GM21423 (cell line): ENCODE measurements around the gene LGALSL.

Source experiments
- ATAC-seq: cut with Tn5 transposase; IDR thresholded peaks from one replicate; pipeline ENCODE4 v1.9.1; 2021; ENCODE audit warnings: mild to moderate bottlenecking, moderate library complexity; ENCODE audit not compliant: unreplicated experiment

The LGALSL gene

GRCh38 chr2:64492272-64492671, 38.3 kb downstream of the LGALSL start:
- no peak for ATAC-seq

GRCh38 chr2:64492821-64493220, 38.9 kb downstream of the LGALSL start:
- no peak for ATAC-seq

GRCh38 chr2:64493788-64494187, 39.8 kb downstream of the LGALSL start:
- ATAC-seq: no peak

- no peak for ATAC-seq
These were observed 44.5 kb downstream of the LGALSL start for GRCh38 chr2:64498438-64498837.

- ATAC-seq: no peak
These were observed 46.6 kb downstream of the LGALSL start for GRCh38 chr2:64500549-64500948.

GRCh38 chr2:64501946-64502345, 48.0 kb downstream of the LGALSL start:
- ATAC-seq: no peak

GRCh38 chr2:64502860-64503259, 48.9 kb downstream of the LGALSL start:
- ATAC-seq: no peak

- no peak for ATAC-seq
These were observed 51.1 kb downstream of the LGALSL start for GRCh38 chr2:64504774-64505720.

GRCh38 chr2:64506686-64507085, 52.7 kb downstream of the LGALSL start:
- ATAC-seq: no peak
